Measurements from ENCODE around the gene POLR3GL. TPM values are rescaled to one million over a fixed set of nuclear protein-coding genes. Genes with fewer than 3 reads are reported as not detected.

The POLR3GL gene
- polyA plus RNA-seq, 1 donor (not counting 4 experiments of a cell fraction or from before 2014, with no cell fraction given), result 14.0 TPM

DNA sequence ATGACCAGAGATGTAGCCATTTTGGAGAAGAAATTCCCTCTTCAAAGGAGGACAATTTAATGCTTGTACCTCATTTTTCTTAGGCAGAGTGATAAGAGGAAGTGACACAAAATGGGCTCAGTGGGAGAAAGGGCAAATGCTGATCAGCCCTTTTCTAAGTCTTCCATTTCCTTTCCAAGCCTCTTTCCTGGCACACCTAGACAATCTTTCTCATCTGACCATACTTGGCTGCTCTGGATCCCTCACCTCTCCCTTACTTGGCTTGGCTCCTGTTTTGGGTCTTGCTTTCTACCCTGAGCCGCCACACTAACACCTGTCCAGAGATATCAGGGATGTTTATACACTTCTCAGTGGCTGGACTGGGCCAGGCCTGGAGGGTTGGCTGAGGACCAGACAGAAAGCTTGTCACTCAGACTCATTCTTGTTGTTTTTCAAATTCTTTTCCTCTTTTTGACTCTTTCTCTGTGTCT, 18.8 kb downstream of the POLR3GL start:
- DNase-seq (ENCODE audit: low read depth, low spot score), result no peak

DNA sequence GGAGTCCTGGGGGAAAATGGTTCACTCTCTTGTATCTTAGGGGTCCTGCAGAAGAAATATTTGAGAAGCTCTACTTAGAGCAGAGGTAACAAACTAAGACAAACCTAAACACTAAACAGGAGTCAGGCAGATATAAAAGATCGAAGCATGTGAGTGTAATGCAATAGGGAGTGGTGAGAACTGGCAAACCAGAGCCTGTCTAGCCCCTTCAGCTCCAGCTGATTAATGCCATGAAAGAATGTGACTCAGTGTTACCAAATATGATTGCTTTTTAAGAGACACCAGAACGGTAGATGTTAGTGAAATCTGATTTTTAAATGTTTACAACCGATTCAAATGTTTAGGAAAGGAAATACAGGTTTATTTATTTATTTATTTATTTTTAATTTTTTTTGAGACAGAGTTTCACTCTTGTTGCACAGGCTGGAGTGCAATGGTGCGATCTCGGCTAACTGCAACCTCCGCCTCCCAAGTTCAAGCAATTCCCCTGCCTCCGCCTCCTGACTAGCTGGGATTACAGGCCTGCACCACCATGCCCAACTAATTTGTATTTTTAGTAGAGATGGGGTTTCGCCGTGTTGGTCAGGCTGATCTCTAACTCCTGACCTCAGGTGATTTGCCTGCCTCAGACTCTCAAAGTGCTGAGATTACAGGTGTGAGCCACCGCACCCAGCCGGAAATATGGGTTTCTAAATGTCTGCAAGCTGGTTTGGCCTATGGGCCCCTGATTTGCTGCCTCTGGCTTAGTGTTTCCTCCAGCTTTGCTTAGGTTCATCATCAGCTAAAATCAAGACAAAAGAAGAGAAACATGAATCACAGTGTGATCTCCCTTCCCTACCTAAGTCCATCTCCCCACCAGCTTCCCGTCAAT, 19.7 kb downstream of the POLR3GL start:
- no peak overlapping the region for H3K9ac ChIP-seq (ENCODE audit: control insufficient read depth, extremely low read depth, insufficient read depth, low read length)
- H2AFZ ChIP-seq (ENCODE audit: control insufficient read depth, low read length), result peak overlapping the region; percentile 35
- dilution Hi-C loops (cut with MboI; ENCODE audit: extremely low pct_ligation_motif_present, low sequenced_read_pairs), result no loop called here
- H3K4me2 ChIP-seq (ENCODE audit: control insufficient read depth, extremely low read depth, insufficient read depth, low read depth, low read length), result peak overlapping the region; percentile 69
- TF ChIP-seq, protein P1, sequence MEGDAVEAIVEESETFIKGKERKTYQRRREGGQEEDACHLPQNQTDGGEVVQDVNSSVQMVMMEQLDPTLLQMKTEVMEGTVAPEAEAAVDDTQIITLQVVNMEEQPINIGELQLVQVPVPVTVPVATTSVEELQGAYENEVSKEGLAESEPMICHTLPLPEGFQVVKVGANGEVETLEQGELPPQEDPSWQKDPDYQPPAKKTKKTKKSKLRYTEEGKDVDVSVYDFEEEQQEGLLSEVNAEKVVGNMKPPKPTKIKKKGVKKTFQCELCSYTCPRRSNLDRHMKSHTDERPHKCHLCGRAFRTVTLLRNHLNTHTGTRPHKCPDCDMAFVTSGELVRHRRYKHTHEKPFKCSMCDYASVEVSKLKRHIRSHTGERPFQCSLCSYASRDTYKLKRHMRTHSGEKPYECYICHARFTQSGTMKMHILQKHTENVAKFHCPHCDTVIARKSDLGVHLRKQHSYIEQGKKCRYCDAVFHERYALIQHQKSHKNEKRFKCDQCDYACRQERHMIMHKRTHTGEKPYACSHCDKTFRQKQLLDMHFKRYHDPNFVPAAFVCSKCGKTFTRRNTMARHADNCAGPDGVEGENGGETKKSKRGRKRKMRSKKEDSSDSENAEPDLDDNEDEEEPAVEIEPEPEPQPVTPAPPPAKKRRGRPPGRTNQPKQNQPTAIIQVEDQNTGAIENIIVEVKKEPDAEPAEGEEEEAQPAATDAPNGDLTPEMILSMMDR (optimal IDR thresholded peaks at IDR 0.05 in 1 of 3, IDR thresholded peaks at IDR 0.05 in 1 of 3, conservative IDR thresholded peaks at IDR 0.05 in 1 of 3; ENCODE audit: extremely low read depth in 1 of 3, insufficient read depth in 2 of 3, low read length in 3 of 3), result no peak
- no peak for TF ChIP-seq EZH2 (IDR thresholded peaks at IDR 0.05; ENCODE audit: low read length)
- no peaks in the 10 kb centered on the region for H3K9me3 ChIP-seq (ENCODE audit: control insufficient read depth, low read depth, low read length)
- no peaks in the 10 kb centered on the region for H3K9me1 ChIP-seq (ENCODE audit: control insufficient read depth, extremely low read depth, insufficient read depth, low read length)
- FAIRE-seq, result no peak
- H3K36me3 ChIP-seq (ENCODE audit: control insufficient read depth in 2 of 2, extremely low read depth in 1 of 2, insufficient read depth in 2 of 2, low read length in 2 of 2), result no peaks in the 10 kb centered on the region
- no peaks in the 10 kb centered on the region for H3K79me2 ChIP-seq (ENCODE audit: control insufficient read depth, insufficient read depth, low read length)
- H3K4me3 ChIP-seq (ENCODE audit: control insufficient read depth in 2 of 3, extremely low read depth in 1 of 3, insufficient read depth in 2 of 3, low read depth in 1 of 3, low read length in 3 of 3), result no peak overlapping the region
- DNase-seq (ENCODE audit: low read depth, low spot score), result no peak
- H3K27ac ChIP-seq (ENCODE audit: control insufficient read depth, insufficient read depth, low read length), result peak overlapping the region; percentile 42
- no peaks in the 10 kb centered on the region for H3K27me3 ChIP-seq (ENCODE audit: control insufficient read depth, extremely low read depth, insufficient read depth, low read length)
- H4K20me1 ChIP-seq (ENCODE audit: control insufficient read depth, extremely low read depth, insufficient read depth, low read length), result no peaks in the 10 kb centered on the region
- peaks cover 43% of the 10 kb centered on the region for H3K4me1 ChIP-seq (ENCODE audit: control insufficient read depth, extremely low read depth, insufficient read depth, low read length)

More for the DNA sequence above, 18.8 kb downstream of the POLR3GL start:
- Histone ChIP-seq H3K36me3 (ENCODE audit: control insufficient read depth in 2 of 2, extremely low read depth in 1 of 2, insufficient read depth in 2 of 2, low read length in 2 of 2) (no peaks in the 10 kb centered on the region), H3K4me2 (ENCODE audit: control insufficient read depth, extremely low read depth, insufficient read depth, low read depth, low read length) (no peak overlapping the region), H4K20me1 (ENCODE audit: control insufficient read depth, extremely low read depth, insufficient read depth, low read length) (no peaks in the 10 kb centered on the region), H3K4me3 (ENCODE audit: control insufficient read depth in 2 of 3, extremely low read depth in 1 of 3, insufficient read depth in 2 of 3, low read depth in 1 of 3, low read length in 3 of 3) (no peak overlapping the region), H2AFZ (ENCODE audit: control insufficient read depth, low read length) (peak overlapping the region; percentile 45), H3K27me3 (ENCODE audit: control insufficient read depth, extremely low read depth, insufficient read depth, low read length) (no peaks in the 10 kb centered on the region), H3K9me1 (ENCODE audit: control insufficient read depth, extremely low read depth, insufficient read depth, low read length) (no peaks in the 10 kb centered on the region), H3K9me3 (ENCODE audit: control insufficient read depth, low read depth, low read length) (no peaks in the 10 kb centered on the region), H3K27ac (ENCODE audit: control insufficient read depth, insufficient read depth, low read length) (no peak overlapping the region), H3K79me2 (ENCODE audit: control insufficient read depth, insufficient read depth, low read length) (no peaks in the 10 kb centered on the region), H3K4me1 (ENCODE audit: control insufficient read depth, extremely low read depth, insufficient read depth, low read length) (peaks cover 52% of the 10 kb centered on the region), H3K9ac (ENCODE audit: control insufficient read depth, extremely low read depth, insufficient read depth, low read length) (no peak overlapping the region)
- no peak for TF ChIP-seq EZH2 (IDR thresholded peaks at IDR 0.05; ENCODE audit: low read length)
- TF ChIP-seq, protein P1 (optimal IDR thresholded peaks at IDR 0.05 in 1 of 3, IDR thresholded peaks at IDR 0.05 in 1 of 3, conservative IDR thresholded peaks at IDR 0.05 in 1 of 3; ENCODE audit: extremely low read depth in 1 of 3, insufficient read depth in 2 of 3, low read length in 3 of 3), result no peak
- no peak for FAIRE-seq
- dilution Hi-C loops (cut with MboI; ENCODE audit: extremely low pct_ligation_motif_present, low sequenced_read_pairs), result no loop called here
